GM23338 (cell line): Measurements from ENCODE around the gene SCFD2. TPM values are rescaled to one million over a fixed set of nuclear protein-coding genes. Genes with fewer than 3 reads are reported as not detected.

Source experiments
- ATAC-seq: fragments of 200-7000 bp; cut with Tn5 transposase; 3 replicates; pipeline ENCODE4 v1.9.1; 2020
- DNase-seq: peaks from one replicate; pipeline ENCODE4 v3.0.0-alpha.2; 2015; ENCODE audit warnings: low spot score
- H2AFZ ChIP-seq: fragments of 200-600 bp; sonication (generic); 2 replicates; pipeline ENCODE4 v1.8.0; 2016; ENCODE audit warnings: antibody characterized with exemption, mild to moderate bottlenecking, moderate library complexity
- H3F3A ChIP-seq: fragments of 200-600 bp; sonication (generic); replicated peaks from 2 replicates; pipeline ENCODE4 v1.8.0; 2017; ENCODE audit warnings: antibody characterized with exemption, mixed run types, low read depth
- H3K27ac ChIP-seq: fragments of 200-600 bp; sonication (generic); 2 replicates; pipeline ENCODE4 v1.6.1; 2016; ENCODE audit warnings: low read depth
- H3K27me3 ChIP-seq: fragments of 200-600 bp; sonication (generic); 2 replicates; pipeline ENCODE4 v1.8.0; 2016; ENCODE audit warnings: mild to moderate bottlenecking, mixed run types, moderate library complexity; ENCODE audit not compliant: insufficient read depth
- H3K36me3 ChIP-seq: fragments of 200-600 bp; sonication (generic); 2 replicates; pipeline ENCODE4 v1.8.0; 2016; ENCODE audit warnings: mild to moderate bottlenecking; ENCODE audit not compliant: insufficient read depth
- H3K4me1 ChIP-seq: fragments of 200-600 bp; sonication (generic); 2 replicates; pipeline ENCODE4 v1.8.0; 2016; ENCODE audit warnings: mild to moderate bottlenecking, moderate library complexity; ENCODE audit not compliant: insufficient read depth
- H3K4me2 ChIP-seq: fragments of 200-600 bp; sonication (generic); 2 replicates; pipeline ENCODE4 v1.7.1; 2017; ENCODE audit warnings: mixed run types
- H3K4me3 ChIP-seq: fragments of 200-600 bp; sonication (generic); 2 replicates; pipeline ENCODE4 v1.6.1; 2016; ENCODE audit warnings: mixed run types
- H3K79me2 ChIP-seq: fragments of 200-600 bp; sonication (generic); replicated peaks from 2 replicates; pipeline ENCODE4 v1.8.0; 2017; ENCODE audit warnings: mild to moderate bottlenecking; ENCODE audit not compliant: insufficient read depth
- H3K9me2 ChIP-seq: fragments of 200-600 bp; sonication (generic); 2 replicates; pipeline ENCODE4 v1.8.0; 2017; ENCODE audit not compliant: insufficient read depth
- H4K20me1 ChIP-seq: fragments of 200-600 bp; sonication (generic); replicated peaks from 2 replicates; pipeline ENCODE4 v1.8.0; 2017; ENCODE audit warnings: mild to moderate bottlenecking; ENCODE audit not compliant: insufficient read depth
- H3K27ac Mint-ChIP-seq: 2 replicates; pipeline ENCODE4 v1.8.0; 2020; ENCODE audit warnings: inconsistent platforms, mild to moderate bottlenecking, moderate library complexity, mixed read lengths
- H3K27me3 Mint-ChIP-seq: 3 replicates; pipeline ENCODE4 v1.8.0; 2022; ENCODE audit warnings: low read depth, mild to moderate bottlenecking, moderate library complexity, mixed read lengths, inconsistent platforms; ENCODE audit not compliant: insufficient read depth, poor library complexity
- H3K36me3 Mint-ChIP-seq: 3 replicates; pipeline ENCODE4 v1.8.0; 2021; ENCODE audit warnings: low read depth, mild to moderate bottlenecking, inconsistent platforms, moderate library complexity, mixed read lengths
- H3K4me1 Mint-ChIP-seq: 3 replicates; pipeline ENCODE4 v1.8.0; 2020; ENCODE audit warnings: mild to moderate bottlenecking, inconsistent platforms, mixed read lengths
- H3K4me3 Mint-ChIP-seq: 3 replicates; pipeline ENCODE4 v1.8.0; 2021; ENCODE audit warnings: moderate library complexity, mild to moderate bottlenecking, inconsistent platforms, mixed read lengths
- H3K9me3 Mint-ChIP-seq: 3 replicates; pipeline ENCODE4 v1.8.0; 2020; ENCODE audit warnings: moderate library complexity, mild to moderate bottlenecking, inconsistent platforms, mixed read lengths
- CREB1 ChIP-seq: fragments of 250-450 bp; sonication (Bioruptor Pico); IDR thresholded peaks from 2 replicates; pipeline ENCODE4 v1.5.0; 2020; ENCODE audit warnings: low read depth, mild to moderate bottlenecking, moderate library complexity
- CTCF ChIP-seq, 2 experiments: fragments of 200-600 bp in 1 of 2; sonication (generic) in 1 of 2; conservative IDR thresholded peaks; 2 replicates each; pipeline versions ENCODE4 v1.5.1 to v1.6.1; 2016 to 2017; ENCODE audit warnings: antibody characterized with exemption in 2 of 2, low read depth in 2 of 2, mild to moderate bottlenecking in 2 of 2, moderate library complexity in 1 of 2
- ETS1 ChIP-seq: IDR thresholded peaks from 2 replicates; pipeline ENCODE4 v1.6.1; 2016; ENCODE audit warnings: antibody characterized with exemption
- EZH2 ChIP-seq: fragments of 200-600 bp; sonication (generic); IDR thresholded peaks from one replicate; pipeline ENCODE4 v1.8.0; 2017; ENCODE audit warnings: antibody characterized with exemption, mild to moderate bottlenecking, low read depth; ENCODE audit not compliant: unreplicated experiment
- EZH2phosphoT487 ChIP-seq: fragments of 200-600 bp; sonication (generic); IDR thresholded peaks from one replicate; pipeline ENCODE4 v1.8.1; 2018; ENCODE audit warnings: antibody characterized with exemption; ENCODE audit not compliant: unreplicated experiment
- JUNB ChIP-seq: IDR thresholded peaks from one replicate; pipeline ENCODE4 v1.6.1; 2016; ENCODE audit warnings: antibody characterized with exemption; ENCODE audit not compliant: unreplicated experiment
- NANOG ChIP-seq: IDR thresholded peaks from 2 replicates; pipeline ENCODE4 v1.6.1; 2016; ENCODE audit warnings: antibody characterized with exemption, borderline replicate concordance
- POLR2AphosphoS5 ChIP-seq: IDR thresholded peaks from 2 replicates; pipeline ENCODE4 v1.6.1; 2016; ENCODE audit warnings: antibody characterized with exemption, low read depth
- REST ChIP-seq: IDR thresholded peaks from one replicate; pipeline ENCODE4 v1.6.1; 2018; ENCODE audit warnings: antibody characterized with exemption; ENCODE audit not compliant: unreplicated experiment
- STAT1 ChIP-seq: IDR thresholded peaks from one replicate; pipeline ENCODE4 v1.6.1; 2016; ENCODE audit warnings: antibody characterized with exemption; ENCODE audit not compliant: unreplicated experiment
- ZNF114 ChIP-seq: fragments of 250-450 bp; sonication (Bioruptor Pico); IDR thresholded peaks from 2 replicates; pipeline ENCODE4 v1.5.0; 2020; ENCODE audit warnings: mild to moderate bottlenecking, moderate library complexity
- ZNF331 ChIP-seq: fragments of 250-450 bp; sonication (Bioruptor Pico); IDR thresholded peaks from 2 replicates; pipeline ENCODE4 v1.5.0; 2020; ENCODE audit warnings: low read depth, mild to moderate bottlenecking, moderate library complexity
- ZNF462 ChIP-seq: fragments of 250-450 bp; sonication (Bioruptor Pico); IDR thresholded peaks from 2 replicates; pipeline ENCODE4 v1.5.0; 2020; ENCODE audit warnings: mild to moderate bottlenecking, moderate library complexity
- polyA plus RNA-seq: library from polyadenylated mRNA; unstranded; fragments of >200 nt; fragmentation: Nextera tagmentation; extraction: Ambion mirVana; gene quantifications from 2 replicates; pipeline ENCODE4 v1.2.1, GENCODE V29; 2016
- total RNA-seq: library from RNA; depleted of rRNA; stranded (reverse); fragments of >200 nt; shearing (Covaris generic); gene quantifications from 2 replicates; pipeline ENCODE4 v1.2.3, GENCODE V29; 2014

The SCFD2 gene
- total and polyA plus RNA-seq, 2 experiments from 2014 or later: 5.7 to 17.5 TPM

GRCh38 chr4:52943677-52944076 is 422.2 kb downstream of the SCFD2 start:
- no peak for ATAC-seq
- H3K4me1 ChIP-seq: no peaks in the 10 kb centered on the region
- no peak overlapping the region for H3K4me2 ChIP-seq
- no peak overlapping the region for H2AFZ ChIP-seq
- Mint-ChIP-seq H3K4me1 (peaks cover 13% of the 10 kb centered on the region), H3K4me3 (no peak overlapping the region), H3K36me3 (no peaks in the 10 kb centered on the region), H3K9me3 (no peaks in the 10 kb centered on the region), H3K27ac (no peak overlapping the region), H3K27me3 (peaks cover 3% of the 10 kb centered on the region)
- H3K4me3 ChIP-seq: no peak overlapping the region
- no peak overlapping the region for H3K27ac ChIP-seq
- no peaks in the 10 kb centered on the region for H3K36me3 ChIP-seq
- no peaks in the 10 kb centered on the region for H3K27me3 ChIP-seq
- no peaks in the 10 kb centered on the region for H3F3A ChIP-seq
- no peaks in the 10 kb centered on the region for H3K79me2 ChIP-seq
- H4K20me1 ChIP-seq: no peaks in the 10 kb centered on the region
- DNase-seq: no peak
- TF ChIP-seq REST (no peak), EZH2phosphoT487 (no peak), NANOG (no peak), JUNB (no peak), CTCF (conservative IDR thresholded peaks at IDR 0.05; ENCODE audit: low read depth in 2 of 2) (no peak), STAT1 (no peak), ZNF331 (CRISPR knock-in tag) (no peak), EZH2 (no peak), CREB1 (CRISPR knock-in tag) (no peak), ETS1 (no peak), POLR2AphosphoS5 (no peak), ZNF462 (CRISPR knock-in tag) (no peak), ZNF114 (CRISPR knock-in tag) (no peak)
- H3K9me2 ChIP-seq: no peaks in the 10 kb centered on the region
